ENCODE measurements around the gene TOP3A. TPM values are rescaled to one million over a fixed set of nuclear protein-coding genes. Genes with fewer than 3 reads are reported as not detected.

Gene TOP3A
- total and polyA plus RNA-seq, 2 of the 13 experiments (the other 11 are each of a cell fraction or from before 2014, with no cell fraction given) = 16.9 to 36.8 TPM

DNA sequence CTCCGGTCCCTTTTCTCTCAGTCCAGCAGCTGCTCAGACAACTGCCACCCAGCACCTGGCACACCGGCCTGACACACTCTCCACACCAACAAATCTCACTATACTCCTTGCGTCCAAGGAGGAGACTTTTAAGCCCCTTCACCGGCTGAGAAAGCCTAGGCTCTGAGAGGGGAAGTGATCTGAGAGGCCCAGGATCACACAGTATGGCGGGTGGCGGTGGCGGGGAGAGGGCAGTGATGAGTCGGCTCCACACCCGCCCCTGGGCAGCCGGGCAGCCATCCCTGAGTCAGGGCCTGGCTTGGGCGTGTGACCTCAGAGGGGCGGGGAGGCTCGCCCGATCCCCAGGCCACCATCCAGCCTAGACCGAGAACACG, 56.8 kb downstream of the TOP3A start (continued):
- TF ChIP-seq, protein P1, sequence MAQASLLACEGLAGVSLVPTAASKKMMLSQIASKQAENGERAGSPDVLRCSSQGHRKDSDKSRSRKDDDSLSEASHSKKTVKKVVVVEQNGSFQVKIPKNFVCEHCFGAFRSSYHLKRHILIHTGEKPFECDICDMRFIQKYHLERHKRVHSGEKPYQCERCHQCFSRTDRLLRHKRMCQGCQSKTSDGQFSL (CRISPR knock-in tag; IDR thresholded peaks at IDR 0.05) = no peak
- TF ChIP-seq RBM22 (optimal IDR thresholded peaks at IDR 0.05; ENCODE audit: low read length) (no peak), ATF1 (CRISPR knock-in tag; IDR thresholded peaks at IDR 0.05) (no peak), MTF2 (CRISPR knock-in tag; IDR thresholded peaks at IDR 0.05; ENCODE audit: borderline replicate concordance) (0 out of 2 replicates have a peak, but pooled peaks have one; percentile 47), SOX5 (CRISPR knock-in tag; IDR thresholded peaks at IDR 0.05; ENCODE audit: borderline replicate concordance) (peak; percentile 6; the same call in 1 of the 2 replicates), HDAC1 (CRISPR knock-in tag; IDR thresholded peaks at IDR 0.05) (peak; percentile 27; the same call in 1 of the 2 replicates), ZNF354B (CRISPR knock-in tag; IDR thresholded peaks at IDR 0.05) (peak; percentile 58; the same call in 1 of the 2 replicates), FOXA1 (IDR thresholded peaks at IDR 0.05) (no peak), FOXA1 (CRISPR knock-in tag; IDR thresholded peaks at IDR 0.05) (no peak), MBNL3 (CRISPR knock-in tag; conservative IDR thresholded peaks at IDR 0.05) (no peak), CBX5 (CRISPR knock-in tag; IDR thresholded peaks at IDR 0.05; ENCODE audit: borderline replicate concordance) (peak; percentile 16; the same call in 1 of the 2 replicates), TCF7 (IDR thresholded peaks at IDR 0.05; ENCODE audit: low read depth) (no peak), LCORL (IDR thresholded peaks at IDR 0.05) (no peak), LCORL (CRISPR knock-in tag; IDR thresholded peaks at IDR 0.05) (peak; percentile 59), ZNF260 (CRISPR knock-in tag; IDR thresholded peaks at IDR 0.05; ENCODE audit: borderline replicate concordance, low read depth) (no peak), MAF1 (CRISPR knock-in tag; IDR thresholded peaks at IDR 0.05; ENCODE audit: borderline replicate concordance) (0 out of 2 replicates have a peak, but pooled peaks have one; percentile 66), WIZ (CRISPR knock-in tag; IDR thresholded peaks at IDR 0.05) (no peak), NFKB2 (CRISPR knock-in tag; IDR thresholded peaks at IDR 0.05; ENCODE audit: borderline replicate concordance) (peak; percentile 29; the same call in 1 of the 2 replicates), MED1 (CRISPR knock-in tag; IDR thresholded peaks at IDR 0.05) (0 out of 2 replicates have a peak, but pooled peaks have one; percentile 26), ZNF441 (CRISPR knock-in tag; IDR thresholded peaks at IDR 0.05; ENCODE audit: borderline replicate concordance) (peak; percentile 51; the same call in 1 of the 2 replicates)
- TF ChIP-seq, protein P2, sequence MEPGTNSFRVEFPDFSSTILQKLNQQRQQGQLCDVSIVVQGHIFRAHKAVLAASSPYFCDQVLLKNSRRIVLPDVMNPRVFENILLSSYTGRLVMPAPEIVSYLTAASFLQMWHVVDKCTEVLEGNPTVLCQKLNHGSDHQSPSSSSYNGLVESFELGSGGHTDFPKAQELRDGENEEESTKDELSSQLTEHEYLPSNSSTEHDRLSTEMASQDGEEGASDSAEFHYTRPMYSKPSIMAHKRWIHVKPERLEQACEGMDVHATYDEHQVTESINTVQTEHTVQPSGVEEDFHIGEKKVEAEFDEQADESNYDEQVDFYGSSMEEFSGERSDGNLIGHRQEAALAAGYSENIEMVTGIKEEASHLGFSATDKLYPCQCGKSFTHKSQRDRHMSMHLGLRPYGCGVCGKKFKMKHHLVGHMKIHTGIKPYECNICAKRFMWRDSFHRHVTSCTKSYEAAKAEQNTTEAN (CRISPR knock-in tag; conservative IDR thresholded peaks at IDR 0.05) = peak; percentile 19; the same call in 1 of the 2 replicates
- TF ChIP-seq, protein P3, sequence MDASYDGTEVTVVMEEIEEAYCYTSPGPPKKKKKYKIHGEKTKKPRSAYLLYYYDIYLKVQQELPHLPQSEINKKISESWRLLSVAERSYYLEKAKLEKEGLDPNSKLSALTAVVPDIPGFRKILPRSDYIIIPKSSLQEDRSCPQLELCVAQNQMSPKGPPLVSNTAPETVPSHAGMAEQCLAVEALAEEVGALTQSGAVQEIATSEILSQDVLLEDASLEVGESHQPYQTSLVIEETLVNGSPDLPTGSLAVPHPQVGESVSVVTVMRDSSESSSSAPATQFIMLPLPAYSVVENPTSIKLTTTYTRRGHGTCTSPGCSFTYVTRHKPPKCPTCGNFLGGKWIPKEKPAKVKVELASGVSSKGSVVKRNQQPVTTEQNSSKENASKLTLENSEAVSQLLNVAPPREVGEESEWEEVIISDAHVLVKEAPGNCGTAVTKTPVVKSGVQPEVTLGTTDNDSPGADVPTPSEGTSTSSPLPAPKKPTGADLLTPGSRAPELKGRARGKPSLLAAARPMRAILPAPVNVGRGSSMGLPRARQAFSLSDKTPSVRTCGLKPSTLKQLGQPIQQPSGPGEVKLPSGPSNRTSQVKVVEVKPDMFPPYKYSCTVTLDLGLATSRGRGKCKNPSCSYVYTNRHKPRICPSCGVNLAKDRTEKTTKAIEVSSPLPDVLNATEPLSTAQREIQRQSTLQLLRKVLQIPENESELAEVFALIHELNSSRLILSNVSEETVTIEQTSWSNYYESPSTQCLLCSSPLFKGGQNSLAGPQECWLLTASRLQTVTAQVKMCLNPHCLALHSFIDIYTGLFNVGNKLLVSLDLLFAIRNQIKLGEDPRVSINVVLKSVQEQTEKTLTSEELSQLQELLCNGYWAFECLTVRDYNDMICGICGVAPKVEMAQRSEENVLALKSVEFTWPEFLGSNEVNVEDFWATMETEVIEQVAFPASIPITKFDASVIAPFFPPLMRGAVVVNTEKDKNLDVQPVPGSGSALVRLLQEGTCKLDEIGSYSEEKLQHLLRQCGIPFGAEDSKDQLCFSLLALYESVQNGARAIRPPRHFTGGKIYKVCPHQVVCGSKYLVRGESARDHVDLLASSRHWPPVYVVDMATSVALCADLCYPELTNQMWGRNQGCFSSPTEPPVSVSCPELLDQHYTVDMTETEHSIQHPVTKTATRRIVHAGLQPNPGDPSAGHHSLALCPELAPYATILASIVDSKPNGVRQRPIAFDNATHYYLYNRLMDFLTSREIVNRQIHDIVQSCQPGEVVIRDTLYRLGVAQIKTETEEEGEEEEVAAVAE (CRISPR knock-in tag; IDR thresholded peaks at IDR 0.05; ENCODE audit: borderline replicate concordance) = 0 out of 2 replicates have a peak, but pooled peaks have one; percentile 7
- TF ChIP-seq, protein P4, sequence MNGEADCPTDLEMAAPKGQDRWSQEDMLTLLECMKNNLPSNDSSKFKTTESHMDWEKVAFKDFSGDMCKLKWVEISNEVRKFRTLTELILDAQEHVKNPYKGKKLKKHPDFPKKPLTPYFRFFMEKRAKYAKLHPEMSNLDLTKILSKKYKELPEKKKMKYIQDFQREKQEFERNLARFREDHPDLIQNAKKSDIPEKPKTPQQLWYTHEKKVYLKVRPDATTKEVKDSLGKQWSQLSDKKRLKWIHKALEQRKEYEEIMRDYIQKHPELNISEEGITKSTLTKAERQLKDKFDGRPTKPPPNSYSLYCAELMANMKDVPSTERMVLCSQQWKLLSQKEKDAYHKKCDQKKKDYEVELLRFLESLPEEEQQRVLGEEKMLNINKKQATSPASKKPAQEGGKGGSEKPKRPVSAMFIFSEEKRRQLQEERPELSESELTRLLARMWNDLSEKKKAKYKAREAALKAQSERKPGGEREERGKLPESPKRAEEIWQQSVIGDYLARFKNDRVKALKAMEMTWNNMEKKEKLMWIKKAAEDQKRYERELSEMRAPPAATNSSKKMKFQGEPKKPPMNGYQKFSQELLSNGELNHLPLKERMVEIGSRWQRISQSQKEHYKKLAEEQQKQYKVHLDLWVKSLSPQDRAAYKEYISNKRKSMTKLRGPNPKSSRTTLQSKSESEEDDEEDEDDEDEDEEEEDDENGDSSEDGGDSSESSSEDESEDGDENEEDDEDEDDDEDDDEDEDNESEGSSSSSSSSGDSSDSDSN (CRISPR knock-in tag; IDR thresholded peaks at IDR 0.05) = peak; percentile 94; the same call in 1 of the 2 replicates
- TF ChIP-seq, protein P5, sequence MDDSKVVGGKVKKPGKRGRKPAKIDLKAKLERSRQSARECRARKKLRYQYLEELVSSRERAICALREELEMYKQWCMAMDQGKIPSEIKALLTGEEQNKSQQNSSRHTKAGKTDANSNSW (CRISPR knock-in tag; IDR thresholded peaks at IDR 0.05; ENCODE audit: borderline replicate concordance) = 0 out of 2 replicates have a peak, but pooled peaks have one; percentile 27

All from HepG2 (cell line).